Measurements from ENCODE around the gene TPI1. TPM values are rescaled to one million over a fixed set of nuclear protein-coding genes. Genes with fewer than 3 reads are reported as not detected.

Gene TPI1
- total and polyA plus RNA-seq, 2 experiments from 2014 or later = 571 to 891 TPM

DNA sequence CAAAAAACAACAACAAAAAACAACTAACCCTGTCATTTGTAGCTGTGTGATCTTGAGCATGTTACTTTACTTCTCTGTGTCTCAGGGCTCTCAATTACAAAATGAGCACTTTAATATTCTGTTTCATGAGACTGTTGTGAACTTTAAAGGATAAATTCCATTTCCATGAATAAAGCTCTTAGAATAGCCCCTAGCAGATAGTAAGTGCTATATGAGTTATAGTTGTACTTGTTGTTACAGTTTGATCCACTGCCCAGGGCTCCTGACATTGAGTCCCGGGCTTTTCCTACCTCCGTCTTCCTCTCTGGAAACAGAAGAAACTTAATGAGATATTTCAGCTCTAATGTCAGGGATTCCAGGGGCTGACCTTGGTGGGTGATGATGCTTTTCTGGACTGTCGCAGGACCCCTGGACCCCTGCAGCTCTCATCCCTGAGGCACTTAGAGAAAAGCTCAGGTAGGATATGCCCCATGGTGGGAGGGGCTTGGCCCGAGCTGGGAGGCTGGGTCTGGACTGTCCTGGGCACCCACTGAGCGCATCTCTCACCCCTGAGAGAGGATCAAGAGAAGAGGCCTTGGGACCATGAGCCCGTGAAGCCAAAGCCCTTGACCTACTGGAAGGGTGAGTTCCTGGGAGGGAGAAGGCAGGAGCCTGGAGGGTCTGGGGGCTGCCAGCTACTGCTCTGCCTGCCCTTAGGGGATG is 34.0 kb upstream of the TPI1 start:
- H3K27ac ChIP-seq = no peak overlapping the region
- 90% methylated on average over 6 of the region's 6 CpGs for WGBS (ENCODE audit: low lambda C conversion rate, missing lambda C conversion rate)
- H3K4me2 ChIP-seq = no peak overlapping the region
- no peaks in the 10 kb centered on the region for H3K36me3 ChIP-seq (replicated peaks; ENCODE audit: insufficient read depth, low read depth)
- TF ChIP-seq, protein P1, sequence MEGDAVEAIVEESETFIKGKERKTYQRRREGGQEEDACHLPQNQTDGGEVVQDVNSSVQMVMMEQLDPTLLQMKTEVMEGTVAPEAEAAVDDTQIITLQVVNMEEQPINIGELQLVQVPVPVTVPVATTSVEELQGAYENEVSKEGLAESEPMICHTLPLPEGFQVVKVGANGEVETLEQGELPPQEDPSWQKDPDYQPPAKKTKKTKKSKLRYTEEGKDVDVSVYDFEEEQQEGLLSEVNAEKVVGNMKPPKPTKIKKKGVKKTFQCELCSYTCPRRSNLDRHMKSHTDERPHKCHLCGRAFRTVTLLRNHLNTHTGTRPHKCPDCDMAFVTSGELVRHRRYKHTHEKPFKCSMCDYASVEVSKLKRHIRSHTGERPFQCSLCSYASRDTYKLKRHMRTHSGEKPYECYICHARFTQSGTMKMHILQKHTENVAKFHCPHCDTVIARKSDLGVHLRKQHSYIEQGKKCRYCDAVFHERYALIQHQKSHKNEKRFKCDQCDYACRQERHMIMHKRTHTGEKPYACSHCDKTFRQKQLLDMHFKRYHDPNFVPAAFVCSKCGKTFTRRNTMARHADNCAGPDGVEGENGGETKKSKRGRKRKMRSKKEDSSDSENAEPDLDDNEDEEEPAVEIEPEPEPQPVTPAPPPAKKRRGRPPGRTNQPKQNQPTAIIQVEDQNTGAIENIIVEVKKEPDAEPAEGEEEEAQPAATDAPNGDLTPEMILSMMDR (IDR thresholded peaks at IDR 0.05; ENCODE audit: poor library complexity) = no peak
- TF ChIP-seq EZH2 (IDR thresholded peaks at IDR 0.05; ENCODE audit: borderline replicate concordance) (no peak), EZH2phosphoT487 (IDR thresholded peaks at IDR 0.05; ENCODE audit: low read depth, severe bottlenecking, unreplicated experiment) (no peak)
- no peak overlapping the region for H3K4me3 ChIP-seq
- no peaks in the 10 kb centered on the region for H3K9me2 ChIP-seq (replicated peaks; ENCODE audit: insufficient read depth)
- peaks cover 6% of the 10 kb centered on the region for H3K79me2 ChIP-seq
- H4K20me1 ChIP-seq (ENCODE audit: insufficient read depth, poor library complexity, severe bottlenecking) = no peaks in the 10 kb centered on the region
- H3K4me1 ChIP-seq (ENCODE audit: insufficient read depth) = no peaks in the 10 kb centered on the region
- H3K9me3 ChIP-seq (ENCODE audit: low read depth) = no peaks in the 10 kb centered on the region
- no peaks in the 10 kb centered on the region for H3K27me3 ChIP-seq
- H2AFZ ChIP-seq = no peak overlapping the region
- no peak for DNase-seq (ENCODE audit: low spot score)

DNA sequence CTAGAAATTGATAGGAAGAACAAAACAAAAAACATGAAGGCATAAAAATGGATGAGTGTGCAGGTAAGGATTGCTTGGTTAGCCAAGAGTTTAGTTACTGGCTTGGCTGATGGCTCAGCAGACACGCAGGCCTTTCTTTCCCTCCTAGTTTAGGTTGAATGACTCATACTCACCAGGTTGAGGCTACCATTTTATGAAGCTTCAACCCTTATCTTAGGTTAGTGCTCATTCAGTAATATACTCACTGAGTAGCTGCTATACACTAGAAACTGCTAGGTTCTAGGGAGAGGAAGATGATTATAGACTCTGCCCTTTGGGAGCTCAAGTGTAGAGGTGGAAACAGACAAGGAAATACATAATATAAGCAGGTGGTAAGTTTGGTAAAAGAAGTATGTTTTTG is 33.1 kb upstream of the TPI1 start:
- Histone ChIP-seq H3K27ac (peak overlapping the region; percentile 55), H3K4me2 (no peak overlapping the region), H3K27me3 (no peaks in the 10 kb centered on the region), H4K20me1 (ENCODE audit: insufficient read depth, poor library complexity, severe bottlenecking) (no peaks in the 10 kb centered on the region), H3K9me3 (ENCODE audit: low read depth) (no peaks in the 10 kb centered on the region), H3K4me1 (ENCODE audit: insufficient read depth) (no peaks in the 10 kb centered on the region), H2AFZ (no peak overlapping the region), H3K79me2 (no peaks in the 10 kb centered on the region), H3K9me2 (replicated peaks; ENCODE audit: insufficient read depth) (no peaks in the 10 kb centered on the region), H3K36me3 (replicated peaks; ENCODE audit: insufficient read depth, low read depth) (no peaks in the 10 kb centered on the region), H3K4me3 (no peak overlapping the region)
- WGBS (ENCODE audit: low lambda C conversion rate, missing lambda C conversion rate) = 87% methylated on average over 1 of the region's 1 CpG
- no peak for TF ChIP-seq EZH2 (IDR thresholded peaks at IDR 0.05; ENCODE audit: borderline replicate concordance)
- no peak for TF ChIP-seq EZH2phosphoT487 (IDR thresholded peaks at IDR 0.05; ENCODE audit: low read depth, severe bottlenecking, unreplicated experiment)
- TF ChIP-seq, protein P1 (IDR thresholded peaks at IDR 0.05; ENCODE audit: poor library complexity) = no peak
- no peak for DNase-seq (ENCODE audit: low spot score)

DNA sequence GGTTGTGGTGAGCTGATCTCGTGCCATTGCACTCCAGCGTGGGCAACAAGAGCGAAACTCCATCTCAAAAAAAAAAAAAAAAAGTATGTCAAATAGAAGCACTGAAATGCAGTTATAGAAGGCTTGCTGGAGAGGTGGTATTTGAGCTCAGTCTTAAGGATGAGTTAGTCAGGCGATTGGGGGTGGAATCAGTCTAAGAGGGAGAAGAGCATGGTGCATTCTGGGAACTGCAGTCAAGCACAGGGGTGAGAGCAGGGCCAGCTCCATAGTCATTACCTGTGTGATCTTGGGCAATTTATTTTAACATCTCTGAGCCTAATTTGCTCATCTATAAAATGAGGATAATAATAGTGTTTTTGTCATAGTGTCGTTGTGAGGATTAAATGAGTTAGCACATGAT is 32.5 kb upstream of the TPI1 start:
- Histone ChIP-seq H4K20me1 (ENCODE audit: insufficient read depth, poor library complexity, severe bottlenecking) (no peaks in the 10 kb centered on the region), H3K9me3 (ENCODE audit: low read depth) (no peaks in the 10 kb centered on the region), H3K4me2 (no peak overlapping the region), H3K9me2 (replicated peaks; ENCODE audit: insufficient read depth) (no peaks in the 10 kb centered on the region), H3K4me3 (no peak overlapping the region), H3K36me3 (replicated peaks; ENCODE audit: insufficient read depth, low read depth) (no peaks in the 10 kb centered on the region), H3K27ac (peak overlapping the region; percentile 55), H2AFZ (no peak overlapping the region), H3K27me3 (no peaks in the 10 kb centered on the region), H3K79me2 (no peaks in the 10 kb centered on the region), H3K4me1 (ENCODE audit: insufficient read depth) (no peaks in the 10 kb centered on the region)
- TF ChIP-seq EZH2phosphoT487 (IDR thresholded peaks at IDR 0.05; ENCODE audit: low read depth, severe bottlenecking, unreplicated experiment) (no peak), EZH2 (IDR thresholded peaks at IDR 0.05; ENCODE audit: borderline replicate concordance) (no peak)
- TF ChIP-seq, protein P1 (IDR thresholded peaks at IDR 0.05; ENCODE audit: poor library complexity) = no peak
- 88% methylated on average over 5 of the region's 5 CpGs for WGBS (ENCODE audit: low lambda C conversion rate, missing lambda C conversion rate)
- DNase-seq (ENCODE audit: low spot score) = no peak

All from hepatocyte (in vitro differentiated cells).